Activated CD4-positive, alpha-beta T cell treated with anti-CD3 and anti-CD28 coated beads, Interleukin-2, Interleukin-6, amounts not matched to agents 100 ng/mL and 50 ng/mL, durations not matched to agents 16 hours and 8 hours (primary cell): ENCODE results near the gene CPXM1.
A peak's percentile ranks its signal among the peaks of the same experiment; 100 is the strongest.

Experiments
- DNase-seq: peaks from one replicate; pipeline ENCODE4 v3.0.0-alpha.2; 2020

Gene CPXM1

GRCh38 chr20:2762578-2763131, 37.8 kb downstream of the CPXM1 start:
- no peak for DNase-seq

GRCh38 chr20:2761885-2762284, 38.5 kb downstream of the CPXM1 start:
- no peak for DNase-seq

GRCh38 chr20:2760952-2761305, 39.5 kb downstream of the CPXM1 start:
- DNase-seq = no peak

GRCh38 chr20:2760297-2760951, 40.0 kb downstream of the CPXM1 start:
- DNase-seq = no peak

- DNase-seq = no peak
These were observed 40.7 kb downstream of the CPXM1 start for GRCh38 chr20:2759603-2760296.

- no peak for DNase-seq
These were observed 41.3 kb downstream of the CPXM1 start for GRCh38 chr20:2759143-2759542.

GRCh38 chr20:2757969-2758368, 42.5 kb downstream of the CPXM1 start:
- no peak for DNase-seq

GRCh38 chr20:2757001-2757400, 43.4 kb downstream of the CPXM1 start:
- DNase-seq = no peak

GRCh38 chr20:2756056-2756611, 44.3 kb downstream of the CPXM1 start:
- peak; percentile 15 for DNase-seq

- DNase-seq = no peak
These were observed 44.9 kb downstream of the CPXM1 start for GRCh38 chr20:2755451-2756055.

GRCh38 chr20:2754424-2754823, 46.0 kb downstream of the CPXM1 start:
- no peak for DNase-seq

- DNase-seq = no peak
These were observed 46.9 kb downstream of the CPXM1 start for GRCh38 chr20:2753461-2754040.

GRCh38 chr20:2752567-2753460, 47.6 kb downstream of the CPXM1 start:
- peak; percentile 40 for DNase-seq

- peak; percentile 54 for DNase-seq
These were observed 48.4 kb downstream of the CPXM1 start for GRCh38 chr20:2751878-2752566.

GRCh38 chr20:2751347-2751877, 49.0 kb downstream of the CPXM1 start:
- no peak for DNase-seq

GRCh38 chr20:2750491-2751251, 49.8 kb downstream of the CPXM1 start:
- DNase-seq = peak; percentile 15

- DNase-seq = no peak
These were observed 50.4 kb downstream of the CPXM1 start for GRCh38 chr20:2749951-2750490.

- DNase-seq = no peak
These were observed 51.0 kb downstream of the CPXM1 start for GRCh38 chr20:2749343-2749950.

- no peak for DNase-seq
These were observed 51.7 kb downstream of the CPXM1 start for GRCh38 chr20:2748551-2749342.
